ENCODE data around the gene CHST11.

CHST11 gene

GRCh38 chr12:104692557-104693218, 235.9 kb downstream of the CHST11 start:
- H3K4me1 ChIP-seq (ENCODE audit: control insufficient read depth, low read length) = peaks cover 39% of the 10 kb centered on the region
- H3K9me3 ChIP-seq (ENCODE audit: control insufficient read depth, insufficient read depth, low read length) = no peaks in the 10 kb centered on the region
- no peak overlapping the region for H3K27ac ChIP-seq (ENCODE audit: low read depth, low read length)
- H4K20me1 ChIP-seq (ENCODE audit: control insufficient read depth, insufficient read depth, low read depth, low read length) = peaks cover 3% of the 10 kb centered on the region; the same call in 1 of the 2 replicates
- TF ChIP-seq CTCF (IDR thresholded peaks at IDR 0.05; ENCODE audit: low read depth, low read length, poor library complexity, severe bottlenecking) (no peak), EZH2phosphoT487 (IDR thresholded peaks at IDR 0.05; ENCODE audit: borderline replicate concordance, low read length) (no peak)
- no peaks in the 10 kb centered on the region for H3K27me3 ChIP-seq (ENCODE audit: control insufficient read depth, low read length)
- H3K9me2 ChIP-seq (replicated peaks; ENCODE audit: control insufficient read depth, low read length) = no peaks in the 10 kb centered on the region
- H3F3A ChIP-seq (ENCODE audit: control insufficient read depth, insufficient read depth) = no peaks in the 10 kb centered on the region
- H3K4me2 ChIP-seq (ENCODE audit: low read length) = peak overlapping the region; percentile 60
- no peaks in the 10 kb centered on the region for H3K36me3 ChIP-seq (ENCODE audit: control insufficient read depth, low read length)
- H3K4me3 ChIP-seq (ENCODE audit: low read length) = peak overlapping the region; percentile 39
- no peaks in the 10 kb centered on the region for H3K79me2 ChIP-seq (ENCODE audit: control insufficient read depth, low read length)

- H3K27ac ChIP-seq (ENCODE audit: low read depth, low read length) = no peak overlapping the region
- H3K36me3 ChIP-seq (ENCODE audit: control insufficient read depth, low read length) = no peaks in the 10 kb centered on the region
- peaks cover 39% of the 10 kb centered on the region for H3K4me1 ChIP-seq (ENCODE audit: control insufficient read depth, low read length)
- no peaks in the 10 kb centered on the region for H3K9me3 ChIP-seq (ENCODE audit: control insufficient read depth, insufficient read depth, low read length)
- H3K79me2 ChIP-seq (ENCODE audit: control insufficient read depth, low read length) = no peaks in the 10 kb centered on the region
- H3F3A ChIP-seq (ENCODE audit: control insufficient read depth, insufficient read depth) = no peaks in the 10 kb centered on the region
- no peak overlapping the region for H3K4me2 ChIP-seq (ENCODE audit: low read length)
- H3K9me2 ChIP-seq (replicated peaks; ENCODE audit: control insufficient read depth, low read length) = no peaks in the 10 kb centered on the region
- no peak overlapping the region for H3K4me3 ChIP-seq (ENCODE audit: low read length)
- no peak for TF ChIP-seq CTCF (IDR thresholded peaks at IDR 0.05; ENCODE audit: low read depth, low read length, poor library complexity, severe bottlenecking)
- no peak for TF ChIP-seq EZH2phosphoT487 (IDR thresholded peaks at IDR 0.05; ENCODE audit: borderline replicate concordance, low read length)
- no peaks in the 10 kb centered on the region for H3K27me3 ChIP-seq (ENCODE audit: control insufficient read depth, low read length)
- peaks cover 3% of the 10 kb centered on the region; the same call in 1 of the 2 replicates for H4K20me1 ChIP-seq (ENCODE audit: control insufficient read depth, insufficient read depth, low read depth, low read length)
These were observed 236.7 kb downstream of the CHST11 start for GRCh38 chr12:104693493-104693892.

GRCh38 chr12:104694161-104694560, 237.4 kb downstream of the CHST11 start:
- Histone ChIP-seq H3F3A (ENCODE audit: control insufficient read depth, insufficient read depth) (no peaks in the 10 kb centered on the region), H3K4me3 (ENCODE audit: low read length) (no peak overlapping the region), H3K4me1 (ENCODE audit: control insufficient read depth, low read length) (peaks cover 38% of the 10 kb centered on the region), H3K27ac (ENCODE audit: low read depth, low read length) (no peak overlapping the region), H3K36me3 (ENCODE audit: control insufficient read depth, low read length) (no peaks in the 10 kb centered on the region), H3K9me2 (replicated peaks; ENCODE audit: control insufficient read depth, low read length) (no peaks in the 10 kb centered on the region), H3K27me3 (ENCODE audit: control insufficient read depth, low read length) (no peaks in the 10 kb centered on the region), H3K79me2 (ENCODE audit: control insufficient read depth, low read length) (no peaks in the 10 kb centered on the region), H3K4me2 (ENCODE audit: low read length) (no peak overlapping the region), H3K9me3 (ENCODE audit: control insufficient read depth, insufficient read depth, low read length) (no peaks in the 10 kb centered on the region), H4K20me1 (ENCODE audit: control insufficient read depth, insufficient read depth, low read depth, low read length) (peaks cover 3% of the 10 kb centered on the region; the same call in 1 of the 2 replicates)
- TF ChIP-seq CTCF (IDR thresholded peaks at IDR 0.05; ENCODE audit: low read depth, low read length, poor library complexity, severe bottlenecking) (no peak), EZH2phosphoT487 (IDR thresholded peaks at IDR 0.05; ENCODE audit: borderline replicate concordance, low read length) (no peak)

All from DOHH2 (cell line).